ENCODE results near the gene TMEM44. TPM values are rescaled to one million over a fixed set of nuclear protein-coding genes. Genes with fewer than 3 reads are reported as not detected.
"Not testable (repeated sequence)": the region's sequence is repeated elsewhere in the genome, so short reads cannot be mapped to it uniquely, and the experiment has no call there.

Gene TMEM44
- total and polyA plus RNA-seq, 2 donors (not counting 1 experiment from before 2014, with no cell fraction given): 11.0 to 14.9 TPM

GRCh38 chr3:194548346-194549321 is 84.6 kb downstream of the TMEM44 start:
- Histone ChIP-seq H3K27me3 (ENCODE audit: control insufficient read depth, insufficient read depth, low read length) (no peaks in the 10 kb centered on the region), H3K4me1 (ENCODE audit: control insufficient read depth, extremely low read depth, insufficient read depth, low read length) (no peaks in the 10 kb centered on the region), H2AFZ (ENCODE audit: low read length) (peak overlapping the region; percentile 84), H3K36me3 (ENCODE audit: control insufficient read depth, insufficient read depth, low read length) (no peaks in the 10 kb centered on the region), H3K79me2 (ENCODE audit: control insufficient read depth, insufficient read depth, low read length) (no peaks in the 10 kb centered on the region), H3K9ac (ENCODE audit: insufficient read depth, low read length) (no peak overlapping the region), H3K9me3 (ENCODE audit: control insufficient read depth, insufficient read depth, low read depth, low read length) (no peaks in the 10 kb centered on the region), H3K27ac (ENCODE audit: insufficient read depth, low read length) (peak overlapping the region; percentile 8), H3K4me2 (ENCODE audit: extremely low read depth, insufficient read depth, low read length) (no peak overlapping the region), H3K4me3 (replicated peaks in 1 of 4; ENCODE audit: control extremely low read depth in 1 of 4, insufficient read depth in 1 of 4, low read depth in 3 of 4, low read length in 4 of 4) (no peak overlapping the region), H4K20me1 (ENCODE audit: control insufficient read depth, extremely low read depth, insufficient read depth, low read length) (no peaks in the 10 kb centered on the region)
- no peak for TF ChIP-seq EZH2 (IDR thresholded peaks at IDR 0.05; ENCODE audit: low read length, missing control alignments)
- no peak for TF ChIP-seq CTCF (conservative IDR thresholded peaks at IDR 0.05 in 1 of 2, IDR thresholded peaks at IDR 0.05 in 1 of 2; ENCODE audit: low read depth in 1 of 2, low read length in 2 of 2)
- peak; percentile 65 to 80 for DNase-seq (ENCODE audit: low read depth in 2 of 2)

GRCh38 chr3:194547042-194547441 is 86.2 kb downstream of the TMEM44 start:
- Histone ChIP-seq H3K36me3 (ENCODE audit: control insufficient read depth, insufficient read depth, low read length) (no peaks in the 10 kb centered on the region), H3K4me3 (replicated peaks in 1 of 4; ENCODE audit: control extremely low read depth in 1 of 4, insufficient read depth in 1 of 4, low read depth in 3 of 4, low read length in 4 of 4) (no peak overlapping the region), H3K79me2 (ENCODE audit: control insufficient read depth, insufficient read depth, low read length) (no peaks in the 10 kb centered on the region), H3K4me1 (ENCODE audit: control insufficient read depth, extremely low read depth, insufficient read depth, low read length) (no peaks in the 10 kb centered on the region), H2AFZ (ENCODE audit: low read length) (no peak overlapping the region), H3K27me3 (ENCODE audit: control insufficient read depth, insufficient read depth, low read length) (no peaks in the 10 kb centered on the region), H3K9me3 (ENCODE audit: control insufficient read depth, insufficient read depth, low read depth, low read length) (no peaks in the 10 kb centered on the region), H4K20me1 (ENCODE audit: control insufficient read depth, extremely low read depth, insufficient read depth, low read length) (no peaks in the 10 kb centered on the region), H3K27ac (ENCODE audit: insufficient read depth, low read length) (no peak overlapping the region), H3K4me2 (ENCODE audit: extremely low read depth, insufficient read depth, low read length) (no peak overlapping the region), H3K9ac (ENCODE audit: insufficient read depth, low read length) (no peak overlapping the region)
- no peak for DNase-seq (ENCODE audit: low read depth in 2 of 2)
- TF ChIP-seq CTCF (conservative IDR thresholded peaks at IDR 0.05 in 1 of 2, IDR thresholded peaks at IDR 0.05 in 1 of 2; ENCODE audit: low read depth in 1 of 2, low read length in 2 of 2) (no peak), EZH2 (IDR thresholded peaks at IDR 0.05; ENCODE audit: low read length, missing control alignments) (no peak)

GRCh38 chr3:194545538-194545937 is 87.7 kb downstream of the TMEM44 start:
- DNase-seq (ENCODE audit: low read depth in 2 of 2); H3K79me2 ChIP-seq (ENCODE audit: control insufficient read depth, insufficient read depth, low read length); H2AFZ ChIP-seq (ENCODE audit: low read length); H3K4me2 ChIP-seq (ENCODE audit: extremely low read depth, insufficient read depth, low read length); H3K36me3 ChIP-seq (ENCODE audit: control insufficient read depth, insufficient read depth, low read length); H3K4me3 ChIP-seq (replicated peaks in 1 of 4; ENCODE audit: control extremely low read depth in 1 of 4, insufficient read depth in 1 of 4, low read depth in 3 of 4, low read length in 4 of 4); H3K4me1 ChIP-seq (ENCODE audit: control insufficient read depth, extremely low read depth, insufficient read depth, low read length); H3K27ac ChIP-seq (ENCODE audit: insufficient read depth, low read length); H4K20me1 ChIP-seq (ENCODE audit: control insufficient read depth, extremely low read depth, insufficient read depth, low read length); H3K9me3 ChIP-seq (ENCODE audit: control insufficient read depth, insufficient read depth, low read depth, low read length); H3K27me3 ChIP-seq (ENCODE audit: control insufficient read depth, insufficient read depth, low read length); H3K9ac ChIP-seq (ENCODE audit: insufficient read depth, low read length): not testable (repeated sequence)

Data from fibroblast of lung (primary cell).